Testis (tissue), 3 donors: ENCODE measurements around the gene SEC24D. TPM values are rescaled to one million over a fixed set of nuclear protein-coding genes. Genes with fewer than 3 reads are reported as not detected.

Experiments
- DNase-seq: peaks from one replicate; pipeline ENCODE4 v3.0.0-alpha.2; 2019
- H3K27ac ChIP-seq, 2 donors: fragments of 200-600 bp; sonication (generic); one replicate each; pipeline ENCODE4 v1.5.1; 2019
- H3K27me3 ChIP-seq: fragments of 200-600 bp; sonication (generic); one replicate; pipeline ENCODE4 v1.5.1; 2019
- H3K36me3 ChIP-seq: fragments of 200-600 bp; sonication (generic); one replicate; pipeline ENCODE4 v1.5.1; 2017; ENCODE audit warnings: low read depth; ENCODE audit errors: missing control alignments
- H3K4me1 ChIP-seq: fragments of 200-600 bp; sonication (generic); one replicate; pipeline ENCODE4 v1.5.1; 2019
- H3K4me3 ChIP-seq, 2 donors: fragments of 200-600 bp; sonication (generic); one replicate each; pipeline ENCODE4 v1.5.1; 2017 to 2019
- H3K9me3 ChIP-seq: fragments of 200-600 bp; sonication (generic); one replicate; pipeline ENCODE4 v1.5.1; 2017
- POLR2A ChIP-seq: fragments of 450-650 bp; IDR thresholded peaks from one replicate; pipeline ENCODE4 v1.6.1; 2017; ENCODE audit warnings: antibody characterized with exemption, mild to moderate bottlenecking, moderate library complexity
- WGBS, 2 donors: methylation state at CpG; one replicate each; pipeline ENCODE4 v1.1.5; 2018; 5-methylcytosine and 5-hydroxymethylcytosine counted together
- intact Hi-C: fragments of 100-400 bp; cut with DNase I; formaldehyde crosslinking; loops from one replicate; pipeline ENCODE4 v1.15.1; 2023; ENCODE audit warnings: low total_unique reads
- polyA plus RNA-seq: library from polyadenylated mRNA; stranded (reverse); fragments of 350-450 nt; fragmentation: Illumina TruSeq; extraction: RNeasy Lipid Tissue Mini Kit (QIAGEN cat#74804); gene quantifications from one replicate; pipeline ENCODE4 v1.2.3, GENCODE V29; 2014; ENCODE audit warnings: low read depth, low replicate concordance; ENCODE audit not compliant: insufficient read depth
- total RNA-seq, 2 donors: library from RNA; depleted of rRNA; stranded (reverse); fragments of >200 nt; gene quantifications; one replicate each; pipeline ENCODE4 v1.2.3, GENCODE V29; 2016
- TF ChIP-seq, protein P1 (sequence below), 3 experiments: fragments of 450-650 bp in 2 of 3; fragments of 200-600 bp in 1 of 3; sonication (generic) in 1 of 3; IDR thresholded peaks; one replicate each; pipeline ENCODE4 v1.5.1; 2016 to 2019; ENCODE audit warnings: antibody characterized with exemption in 3 of 3, mild to moderate bottlenecking in 2 of 3, moderate library complexity in 1 of 3

Gene SEC24D
- total and polyA plus RNA-seq, 3 donors from 2014 or later = 53.4 to 74.1 (median 62.2) TPM

DNA sequence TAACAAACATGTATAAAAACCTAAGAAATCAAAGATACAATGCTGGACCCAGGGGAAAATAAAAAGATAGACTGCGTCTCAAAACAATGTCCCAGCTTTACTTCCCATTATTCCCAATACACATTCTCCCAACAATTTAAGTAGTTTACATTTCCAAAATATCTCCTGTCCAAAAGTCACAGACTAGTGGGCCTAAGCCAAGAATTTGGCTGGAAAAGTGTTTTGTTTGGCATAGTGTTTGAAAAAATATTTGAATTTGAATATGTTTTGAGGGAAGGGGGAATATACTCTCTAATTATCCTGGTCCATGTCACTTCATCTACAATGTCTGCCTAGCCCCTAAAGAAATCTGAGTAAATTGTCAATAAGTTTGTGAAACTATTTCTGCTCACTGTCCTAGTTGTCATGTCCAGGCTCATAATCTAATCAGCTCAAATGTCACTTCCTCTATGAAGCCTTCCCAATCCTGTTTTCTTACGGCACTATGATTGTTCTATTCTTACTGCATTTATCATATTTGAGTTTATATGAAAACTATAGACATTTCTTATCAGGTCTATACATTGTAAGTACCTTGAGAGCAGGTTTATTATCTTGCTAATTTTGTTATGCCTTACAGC lies 74.4 kb downstream of the SEC24D start:
- intact Hi-C loops = loop anchor here (10.0 kb wide), 1 partner anchor 203 kb away; no protein-coding TSS in a partner anchor
- Histone ChIP-seq H3K27me3 (no peaks in the 10 kb centered on the region), H3K36me3 (no peaks in the 10 kb centered on the region), H3K27ac (peak overlapping the region; percentile 33 to 66), H3K4me3 (no peak overlapping the region), H3K4me1 (peaks cover 71% of the 10 kb centered on the region), H3K9me3 (no peaks in the 10 kb centered on the region)
- TF ChIP-seq, protein P1, sequence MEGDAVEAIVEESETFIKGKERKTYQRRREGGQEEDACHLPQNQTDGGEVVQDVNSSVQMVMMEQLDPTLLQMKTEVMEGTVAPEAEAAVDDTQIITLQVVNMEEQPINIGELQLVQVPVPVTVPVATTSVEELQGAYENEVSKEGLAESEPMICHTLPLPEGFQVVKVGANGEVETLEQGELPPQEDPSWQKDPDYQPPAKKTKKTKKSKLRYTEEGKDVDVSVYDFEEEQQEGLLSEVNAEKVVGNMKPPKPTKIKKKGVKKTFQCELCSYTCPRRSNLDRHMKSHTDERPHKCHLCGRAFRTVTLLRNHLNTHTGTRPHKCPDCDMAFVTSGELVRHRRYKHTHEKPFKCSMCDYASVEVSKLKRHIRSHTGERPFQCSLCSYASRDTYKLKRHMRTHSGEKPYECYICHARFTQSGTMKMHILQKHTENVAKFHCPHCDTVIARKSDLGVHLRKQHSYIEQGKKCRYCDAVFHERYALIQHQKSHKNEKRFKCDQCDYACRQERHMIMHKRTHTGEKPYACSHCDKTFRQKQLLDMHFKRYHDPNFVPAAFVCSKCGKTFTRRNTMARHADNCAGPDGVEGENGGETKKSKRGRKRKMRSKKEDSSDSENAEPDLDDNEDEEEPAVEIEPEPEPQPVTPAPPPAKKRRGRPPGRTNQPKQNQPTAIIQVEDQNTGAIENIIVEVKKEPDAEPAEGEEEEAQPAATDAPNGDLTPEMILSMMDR (IDR thresholded peaks at IDR 0.05) = no peak
- TF ChIP-seq POLR2A = no peak
- WGBS, 2 donors = 54 to 62% methylated on average over 2 of the region's 2 CpGs
- DNase-seq = no peak

DNA sequence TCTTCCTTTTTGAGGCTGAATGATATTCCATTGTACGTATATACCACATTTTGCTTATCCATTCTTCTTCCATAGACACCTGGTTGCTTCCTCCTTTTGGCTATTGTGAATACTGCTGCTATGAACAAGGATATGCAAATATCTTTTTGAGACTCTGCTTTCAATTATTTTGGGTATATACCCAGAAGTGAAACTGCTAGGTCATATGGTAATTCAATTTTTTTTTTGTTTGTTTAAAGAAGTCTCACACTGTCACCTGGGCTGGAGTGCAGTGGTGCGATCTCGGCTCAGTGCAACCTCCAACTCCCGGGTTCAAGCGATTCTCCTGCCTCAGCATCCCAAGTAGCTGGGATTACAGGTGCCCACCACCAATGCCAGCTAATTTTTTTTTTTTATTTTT lies 75.4 kb downstream of the SEC24D start:
- no peaks in the 10 kb centered on the region for H3K27me3 ChIP-seq
- H3K27ac ChIP-seq = peak overlapping the region in 1 of 2 donors; percentile 66
- no peaks in the 10 kb centered on the region for H3K9me3 ChIP-seq
- no peak overlapping the region for H3K4me3 ChIP-seq
- WGBS, 2 donors = 96 to 98% methylated on average over 5 of the region's 5 CpGs
- no peaks in the 10 kb centered on the region for H3K36me3 ChIP-seq
- intact Hi-C loops = loop anchor here (10.0 kb wide), 1 partner anchor 204 kb away; no protein-coding TSS in a partner anchor
- DNase-seq = no peak
- H3K4me1 ChIP-seq = peaks cover 69% of the 10 kb centered on the region
- no peak for TF ChIP-seq POLR2A
- TF ChIP-seq, protein P1 (IDR thresholded peaks at IDR 0.05) = no peak

DNA sequence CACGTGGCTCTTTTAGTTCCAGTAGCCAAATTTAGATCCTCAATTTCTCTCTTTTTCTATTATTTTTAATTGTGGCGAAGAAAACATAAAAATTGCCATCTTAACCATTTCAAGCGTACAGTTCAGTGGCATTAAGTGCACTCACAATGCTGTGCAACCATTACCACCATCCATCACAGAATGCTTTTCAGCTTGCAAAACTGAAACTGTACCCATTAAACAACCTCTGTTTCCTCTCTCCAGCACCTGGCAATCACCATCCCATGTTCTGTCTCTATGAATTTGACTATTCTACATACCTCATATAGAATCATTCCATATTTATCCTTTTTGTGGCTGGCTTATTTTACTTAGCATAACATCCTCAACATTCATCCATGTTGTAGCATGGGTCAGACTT lies 75.8 kb downstream of the SEC24D start:
- no peaks in the 10 kb centered on the region for H3K36me3 ChIP-seq
- no peak for TF ChIP-seq POLR2A
- TF ChIP-seq, protein P1 (IDR thresholded peaks at IDR 0.05) = no peak
- H3K9me3 ChIP-seq = no peaks in the 10 kb centered on the region
- intact Hi-C loops = loop anchor here (10.0 kb wide), 1 partner anchor 205 kb away; no protein-coding TSS in a partner anchor
- WGBS, 2 donors = 84 to 92% methylated on average over 3 of the region's 3 CpGs
- H3K27ac ChIP-seq = peak overlapping the region in 1 of 2 donors; percentile 60
- DNase-seq = no peak
- H3K27me3 ChIP-seq = no peaks in the 10 kb centered on the region
- no peak overlapping the region for H3K4me3 ChIP-seq
- peaks cover 66% of the 10 kb centered on the region for H3K4me1 ChIP-seq

DNA sequence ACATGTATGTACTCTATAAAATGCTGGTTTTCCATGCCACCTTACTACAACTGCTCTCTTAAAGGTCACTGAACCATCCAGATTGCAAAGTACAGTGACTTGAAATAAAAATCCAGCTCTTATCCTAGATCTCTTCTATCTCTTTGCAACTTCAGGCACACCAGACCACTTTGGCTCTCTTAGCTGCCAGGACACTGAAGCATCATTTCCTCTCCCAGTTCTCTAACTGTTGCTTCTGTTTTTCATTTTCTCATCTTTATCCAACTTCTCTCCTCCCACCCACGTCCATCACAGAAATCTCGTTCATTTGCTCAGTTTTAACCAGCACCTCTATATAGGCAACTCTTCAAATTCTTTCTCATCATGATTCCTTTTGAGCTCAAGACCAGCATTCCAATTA lies 76.4 kb downstream of the SEC24D start:
- Histone ChIP-seq H3K36me3 (no peaks in the 10 kb centered on the region), H3K4me1 (peaks cover 61% of the 10 kb centered on the region), H3K4me3 (no peak overlapping the region), H3K27me3 (no peaks in the 10 kb centered on the region), H3K27ac (peak overlapping the region; percentile 36 to 60), H3K9me3 (no peaks in the 10 kb centered on the region)
- no peak for DNase-seq
- intact Hi-C loops = no loop called here
- 38 to 50% methylated on average over 2 of the region's 2 CpGs for WGBS, 2 donors
- TF ChIP-seq, protein P1 (IDR thresholded peaks at IDR 0.05) = no peak
- no peak for TF ChIP-seq POLR2A

DNA sequence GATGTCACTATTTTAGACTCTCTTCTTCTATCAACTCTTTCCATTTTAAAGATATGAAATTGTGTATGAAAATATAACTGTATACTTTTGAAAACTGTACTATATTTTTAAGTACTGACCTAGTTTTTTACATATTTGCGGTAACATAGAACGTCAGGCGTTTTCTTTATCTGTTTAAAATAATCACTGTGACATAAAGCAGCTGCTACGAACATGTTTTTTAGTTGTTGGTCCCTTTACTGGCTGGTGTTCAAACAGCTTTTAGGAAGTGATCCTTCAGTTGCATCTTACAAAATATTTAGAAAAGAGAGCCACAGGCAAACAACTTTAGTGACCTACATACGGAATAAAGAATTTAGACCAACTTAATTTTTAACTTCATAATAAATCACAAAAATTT lies 77.6 kb downstream of the SEC24D start:
- TF ChIP-seq, protein P1 (IDR thresholded peaks at IDR 0.05) = no peak
- TF ChIP-seq POLR2A = no peak
- Histone ChIP-seq H3K9me3 (no peaks in the 10 kb centered on the region), H3K27me3 (no peaks in the 10 kb centered on the region), H3K27ac (peak overlapping the region in 1 of 2 donors; percentile 60), H3K36me3 (no peaks in the 10 kb centered on the region), H3K4me1 (peaks cover 57% of the 10 kb centered on the region), H3K4me3 (no peak overlapping the region)
- intact Hi-C loops = no loop called here
- DNase-seq = no peak
- 46 to 53% methylated on average over 5 of the region's 5 CpGs for WGBS, 2 donors
